HTR-8/SVneo (cell line): ENCODE measurements around the gene TRIM74.
"Not testable (repeated sequence)": the region's sequence is repeated elsewhere in the genome, so short reads cannot be mapped to it uniquely, and the experiment has no call there.

Experiments used
- DNase-seq: peaks from one replicate; pipeline ENCODE4 v3.0.0; 2011; ENCODE audit warnings: low spot score, mixed read lengths; ENCODE audit not compliant: insufficient read length
- FAIRE-seq: peaks from 2 replicates; lab custom pipeline; 2011; peaks lifted over from hg19 to GRCh38; lab: Jason Lieb, UNC

TRIM74 gene

GRCh38 chr7:72960626-72961345 lies 8.5 kb downstream of the TRIM74 start:
- not testable (repeated sequence) for FAIRE-seq, DNase-seq

DNA sequence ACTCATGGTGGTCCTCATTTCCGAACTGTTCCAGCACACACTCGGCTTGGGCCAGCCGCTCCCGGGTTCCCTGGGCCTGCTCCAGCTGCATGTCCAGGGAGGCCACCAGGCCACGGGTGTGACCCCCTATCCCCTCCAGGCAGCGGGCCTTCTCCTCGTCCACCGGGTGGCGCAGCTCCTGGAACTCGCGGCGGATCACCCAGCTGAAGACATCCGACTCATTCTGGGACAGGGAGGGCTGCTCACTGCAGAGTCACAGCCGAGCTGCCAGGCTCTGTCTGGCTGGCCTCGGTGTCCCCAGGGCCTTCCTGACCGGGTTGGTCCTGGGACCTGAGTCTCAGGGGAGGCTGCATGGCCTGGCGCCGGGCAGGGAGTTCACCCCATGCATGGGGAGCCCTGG lies 9.2 kb downstream of the TRIM74 start:
- DNase-seq, FAIRE-seq: not testable (repeated sequence)

- not testable (repeated sequence) for FAIRE-seq, DNase-seq
Observed at GRCh38 chr7:72954563-72955198, 14.6 kb downstream of the TRIM74 start.

- not testable (repeated sequence) for DNase-seq, FAIRE-seq
Observed at GRCh38 chr7:72953901-72954562, 15.2 kb downstream of the TRIM74 start.

- DNase-seq, FAIRE-seq: not testable (repeated sequence)
Observed at GRCh38 chr7:72950432-72950831, 18.8 kb downstream of the TRIM74 start.

GRCh38 chr7:72949686-72950085 lies 19.6 kb downstream of the TRIM74 start:
- FAIRE-seq = not testable (repeated sequence)

DNA sequence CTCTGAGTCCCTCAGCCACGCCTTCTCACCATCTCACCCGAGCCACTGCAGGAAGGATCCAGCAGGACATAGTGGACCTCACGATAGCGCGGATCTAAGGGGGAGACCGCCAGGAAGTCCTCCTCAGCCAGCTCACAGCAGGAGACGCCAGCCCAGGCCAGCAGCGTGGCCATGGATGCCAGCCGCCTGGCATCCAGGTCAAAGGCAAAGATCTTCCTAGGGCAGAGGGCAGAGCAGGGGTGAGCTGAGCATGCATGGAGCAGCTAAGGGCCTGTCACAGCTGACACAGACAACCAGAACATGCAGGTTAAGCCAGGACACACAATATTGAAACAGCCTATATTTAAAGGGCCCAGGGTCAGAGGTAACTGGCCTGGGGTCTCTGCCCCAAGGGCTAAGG lies 20.0 kb downstream of the TRIM74 start:
- FAIRE-seq, DNase-seq: not testable (repeated sequence)

More at GRCh38 chr7:72949686-72950085, 19.6 kb downstream of the TRIM74 start:
- DNase-seq = not testable (repeated sequence)

DNA sequence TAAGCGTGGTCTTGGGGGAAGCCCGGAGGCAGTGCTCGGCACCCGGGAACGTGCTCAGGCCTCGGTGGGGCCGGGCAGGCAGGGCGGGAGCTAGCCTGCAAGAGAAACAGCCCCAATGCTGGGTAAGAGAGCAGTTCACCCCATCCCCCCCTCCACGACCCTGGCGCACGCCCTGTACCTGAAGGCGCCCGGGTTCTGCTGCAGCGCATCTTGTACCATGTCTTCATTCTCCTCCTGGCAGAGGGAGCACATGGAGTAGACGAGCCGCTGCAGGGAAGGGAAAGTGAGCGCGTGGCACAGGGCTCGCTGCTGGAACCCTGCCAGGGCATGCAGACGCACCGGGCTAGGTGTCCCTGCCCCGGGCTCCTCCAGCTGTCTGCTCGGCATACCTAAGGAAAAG lies 20.6 kb downstream of the TRIM74 start:
- DNase-seq, FAIRE-seq: not testable (repeated sequence)

DNA sequence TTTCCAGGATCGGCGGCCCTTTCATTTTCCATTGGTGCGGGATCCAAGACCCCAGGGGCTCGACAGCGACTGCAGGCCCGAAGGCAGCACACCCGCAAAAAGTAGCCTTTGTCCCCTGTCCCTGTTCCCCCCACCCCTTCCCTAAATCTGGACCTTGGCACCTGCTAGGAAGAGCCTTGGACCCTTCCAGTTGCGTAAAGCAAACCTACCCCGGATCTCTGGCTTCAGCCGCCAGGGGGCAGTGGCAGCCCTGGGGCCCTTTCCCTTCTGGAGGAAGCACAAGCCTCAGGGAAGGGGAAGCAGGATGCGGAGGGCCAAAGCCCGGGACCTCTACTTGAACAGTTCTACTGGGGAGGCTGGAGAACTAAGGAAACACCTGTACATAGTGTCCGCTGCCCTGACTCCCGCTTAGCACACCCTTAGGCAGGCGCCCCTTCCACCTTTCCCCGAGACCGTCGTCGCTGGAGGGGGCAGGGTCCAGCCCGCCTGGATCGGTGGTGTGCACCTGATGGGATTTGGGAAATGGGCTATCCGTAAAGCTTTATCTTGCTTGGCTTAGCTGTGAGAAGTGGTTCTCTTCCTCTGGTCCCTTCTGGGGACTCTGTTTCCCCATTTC lies 23.0 kb downstream of the TRIM74 start:
- not testable (repeated sequence) for DNase-seq, FAIRE-seq

- not testable (repeated sequence) for DNase-seq, FAIRE-seq
Observed at GRCh38 chr7:72945597-72945996, 23.7 kb downstream of the TRIM74 start.

GRCh38 chr7:72944937-72945336 lies 24.3 kb downstream of the TRIM74 start:
- FAIRE-seq, DNase-seq: not testable (repeated sequence)

GRCh38 chr7:72942956-72943355 lies 26.3 kb downstream of the TRIM74 start:
- not testable (repeated sequence) for DNase-seq, FAIRE-seq

- not testable (repeated sequence) for FAIRE-seq, DNase-seq
Observed at GRCh38 chr7:72942022-72942705, 27.1 kb downstream of the TRIM74 start.

- DNase-seq, FAIRE-seq: not testable (repeated sequence)
Observed at GRCh38 chr7:72928216-72928615, 41.0 kb downstream of the TRIM74 start.

DNA sequence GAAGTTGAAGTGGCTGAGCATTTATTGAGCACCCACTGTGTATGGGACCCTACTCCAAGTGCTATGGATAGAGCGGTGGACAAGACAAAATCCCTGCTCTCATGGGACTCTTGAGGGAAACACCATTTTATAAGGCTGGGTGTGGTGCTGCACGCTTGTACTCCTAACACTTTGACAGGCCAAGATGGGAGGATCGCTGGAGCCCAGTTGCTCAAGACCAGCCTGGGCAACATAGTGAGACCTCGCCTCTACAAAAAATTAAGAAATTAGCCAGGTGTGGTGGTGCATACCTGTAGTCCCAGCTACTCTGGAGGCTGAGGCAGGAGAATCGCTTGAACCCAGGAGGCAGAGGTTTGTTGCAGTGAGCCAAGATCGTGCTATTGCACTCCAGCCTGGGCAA lies 41.5 kb downstream of the TRIM74 start:
- DNase-seq, FAIRE-seq: not testable (repeated sequence)

- DNase-seq (no peak), FAIRE-seq (no peak)
Observed at GRCh38 chr7:72925546-72926120, 43.6 kb downstream of the TRIM74 start.

- FAIRE-seq (no peak), DNase-seq (peak; percentile 75)
Observed at GRCh38 chr7:72924733-72925545, 44.3 kb downstream of the TRIM74 start, which contains the start of gene POM121. Gene POM121 (plus strand): TSS chr7:72925095. CDS start chr7:72925122, 27 bp downstream.

- DNase-seq = no peak
Observed at GRCh38 chr7:72924386-72924732, 44.9 kb downstream of the TRIM74 start.

More at GRCh38 chr7:72924386-72924732, 44.9 kb downstream of the TRIM74 start:
- no peak for FAIRE-seq
